Astrocyte of the cerebellum (primary cell): ENCODE data around the gene MSI2.

Experiments used
- DNase-seq: peaks from one replicate; pipeline ENCODE4 v3.0.0-alpha.2; 2011; ENCODE audit warnings: low read depth
- H3K4me3 ChIP-seq: 2 replicates; pipeline ENCODE4 v1.5.1; 2011; ENCODE audit warnings: mild to moderate bottlenecking, low read depth, low read length, moderate library complexity
- CTCF ChIP-seq: IDR thresholded peaks from 2 replicates; pipeline ENCODE4 v1.5.1; 2012; ENCODE audit warnings: low read length, low read depth, moderate library complexity, mild to moderate bottlenecking; ENCODE audit errors: missing control alignments
- in situ Hi-C: cut with HindIII; loops from 2 replicates; pipeline ENCODE4 v1.10.0; 2017; ENCODE audit warnings: low sequenced_read_pairs

Gene MSI2

GRCh38 chr17:57691939-57692338 is 435.6 kb downstream of the MSI2 start:
- no peak for TF ChIP-seq CTCF
- DNase-seq: no peak
- in situ Hi-C loops: no loop called here
- no peak overlapping the region for H3K4me3 ChIP-seq

- no peak for TF ChIP-seq CTCF
- no peak overlapping the region for H3K4me3 ChIP-seq
- in situ Hi-C loops: no loop called here
- no peak for DNase-seq
Observed at GRCh38 chr17:57692770-57693169, 436.4 kb downstream of the MSI2 start.

- DNase-seq: no peak
- no peak for TF ChIP-seq CTCF
- H3K4me3 ChIP-seq: no peak overlapping the region
- in situ Hi-C loops: no loop called here
Observed at GRCh38 chr17:57694051-57694450, 437.7 kb downstream of the MSI2 start.

GRCh38 chr17:57696050-57696449 is 439.7 kb downstream of the MSI2 start:
- in situ Hi-C loops: no loop called here
- no peak for DNase-seq
- no peak overlapping the region for H3K4me3 ChIP-seq
- TF ChIP-seq CTCF: no peak

- H3K4me3 ChIP-seq: no peak overlapping the region
- TF ChIP-seq CTCF: no peak
- in situ Hi-C loops: no loop called here
- no peak for DNase-seq
Observed at GRCh38 chr17:57697197-57697596, 440.9 kb downstream of the MSI2 start.

GRCh38 chr17:57697891-57698711 is 441.8 kb downstream of the MSI2 start:
- DNase-seq: no peak
- TF ChIP-seq CTCF: no peak
- no peak overlapping the region for H3K4me3 ChIP-seq
- in situ Hi-C loops: no loop called here

GRCh38 chr17:57699751-57700219 is 443.5 kb downstream of the MSI2 start:
- DNase-seq: no peak
- H3K4me3 ChIP-seq: no peak overlapping the region
- no peak for TF ChIP-seq CTCF
- in situ Hi-C loops: no loop called here
